Measurements from ENCODE around the gene MKX. TPM values are rescaled to one million over a fixed set of nuclear protein-coding genes. Genes with fewer than 3 reads are reported as not detected.

The MKX gene
- total RNA-seq, 4 donors from 2014 or later = 0.28 to 0.94 TPM; not detected in 2

GRCh38 chr10:27637601-27638000, 108.0 kb downstream of the MKX start:
- DNase-seq = no peak
- Histone ChIP-seq H3K4me3 (no peak overlapping the region), H3K4me1 (no peaks in the 10 kb centered on the region), H3K27me3 (no peaks in the 10 kb centered on the region), H3K27ac (no peak overlapping the region), H3K9me3 (no peaks in the 10 kb centered on the region), H3K36me3 (no peaks in the 10 kb centered on the region)
- TF ChIP-seq POLR2A (IDR thresholded peaks at IDR 0.05) = no peak
- no peak for TF ChIP-seq CTCF (IDR thresholded peaks at IDR 0.05)

- Histone ChIP-seq H3K4me3 (no peak overlapping the region), H3K4me1 (no peaks in the 10 kb centered on the region), H3K27me3 (no peaks in the 10 kb centered on the region), H3K36me3 (no peaks in the 10 kb centered on the region), H3K27ac (no peak overlapping the region), H3K9me3 (no peaks in the 10 kb centered on the region)
- TF ChIP-seq CTCF (IDR thresholded peaks at IDR 0.05) (no peak), POLR2A (IDR thresholded peaks at IDR 0.05) (no peak)
- no peak for DNase-seq
Measured at GRCh38 chr10:27636816-27637215, 108.8 kb downstream of the MKX start.

- no peak overlapping the region for H3K4me3 ChIP-seq
- H3K27me3 ChIP-seq = no peaks in the 10 kb centered on the region
- H3K9me3 ChIP-seq = no peaks in the 10 kb centered on the region
- H3K27ac ChIP-seq = no peak overlapping the region
- H3K36me3 ChIP-seq = no peaks in the 10 kb centered on the region
- H3K4me1 ChIP-seq = no peaks in the 10 kb centered on the region
- no peak for DNase-seq
- no peak for TF ChIP-seq POLR2A (IDR thresholded peaks at IDR 0.05)
- no peak for TF ChIP-seq CTCF (IDR thresholded peaks at IDR 0.05)
Measured at GRCh38 chr10:27635699-27636270, 109.8 kb downstream of the MKX start.

- no peak for TF ChIP-seq CTCF (IDR thresholded peaks at IDR 0.05)
- no peak for TF ChIP-seq POLR2A (IDR thresholded peaks at IDR 0.05)
- Histone ChIP-seq H3K27me3 (no peaks in the 10 kb centered on the region), H3K36me3 (no peaks in the 10 kb centered on the region), H3K4me1 (no peaks in the 10 kb centered on the region), H3K9me3 (no peaks in the 10 kb centered on the region), H3K4me3 (no peak overlapping the region), H3K27ac (no peak overlapping the region)
- DNase-seq = no peak
Measured at GRCh38 chr10:27635290-27635689, 110.3 kb downstream of the MKX start.

- no peak for DNase-seq
- TF ChIP-seq POLR2A (IDR thresholded peaks at IDR 0.05) (no peak), CTCF (IDR thresholded peaks at IDR 0.05) (no peak)
- Histone ChIP-seq H3K27ac (no peak overlapping the region), H3K36me3 (no peaks in the 10 kb centered on the region), H3K27me3 (no peaks in the 10 kb centered on the region), H3K4me1 (no peaks in the 10 kb centered on the region), H3K4me3 (no peak overlapping the region), H3K9me3 (no peaks in the 10 kb centered on the region)
Measured at GRCh38 chr10:27628621-27629020, 117.0 kb downstream of the MKX start.

GRCh38 chr10:27626890-27627289, 118.7 kb downstream of the MKX start:
- Histone ChIP-seq H3K9me3 (no peaks in the 10 kb centered on the region), H3K4me3 (no peak overlapping the region), H3K27me3 (no peaks in the 10 kb centered on the region), H3K36me3 (no peaks in the 10 kb centered on the region), H3K4me1 (no peaks in the 10 kb centered on the region), H3K27ac (no peak overlapping the region)
- TF ChIP-seq CTCF (IDR thresholded peaks at IDR 0.05) = no peak
- no peak for TF ChIP-seq POLR2A (IDR thresholded peaks at IDR 0.05)
- DNase-seq = no peak
